Measurements from ENCODE around the gene DHRS7B. TPM values are rescaled to one million over a fixed set of nuclear protein-coding genes. Genes with fewer than 3 reads are reported as not detected.
A peak's percentile ranks its signal among the peaks of the same experiment; 100 is the strongest.
"Not testable (repeated sequence)": the region's sequence is repeated elsewhere in the genome, so short reads cannot be mapped to it uniquely, and the experiment has no call there.

The DHRS7B gene
- total RNA-seq, 8 experiments from 2014 or later: 8.3 to 49.4 (median 18.3) TPM

- not testable (repeated sequence) for H3K27ac ChIP-seq; ATAC-seq (replicated peaks in 6 of 8); H3K4me1 ChIP-seq (replicated peaks in 1 of 2); H3K4me3 ChIP-seq
- WGBS, 10 experiments: 67 to 96% (median 89%) methylated on average over 1 to 7 of the region's 12 CpGs; no CpG with 5 or more reads in 3 of the 10 experiments
- in situ Hi-C loops (cut with MboI; ENCODE audit: low pct_unique_long_range_greater_than_20kb in 2 of 9, low sequenced_read_pairs in 9 of 9, unreplicated experiment in 9 of 9): loop anchor here in 2 of 9 experiments (25.0 kb wide), 2 partner anchors 95 to 370 kb away; no protein-coding TSS in a partner anchor
Measured at GRCh38 chr17:21142065-21142464, 15.3 kb downstream of the DHRS7B start.

GRCh38 chr17:21143695-21144094 lies 16.9 kb downstream of the DHRS7B start:
- Histone ChIP-seq H3K4me3 (no peak overlapping the region), H3K27ac (no peak overlapping the region), H3K4me1 (replicated peaks in 1 of 2) (peaks cover 0 to 3% of the 10 kb centered on the region in 2 donors)
- in situ Hi-C loops (cut with MboI; ENCODE audit: low pct_unique_long_range_greater_than_20kb in 2 of 9, low sequenced_read_pairs in 9 of 9, unreplicated experiment in 9 of 9): loop anchor here in 2 of 9 experiments (25.0 kb wide), 2 partner anchors 94 to 369 kb away; no protein-coding TSS in a partner anchor
- WGBS, 10 experiments: 60 to 89% (median 81%) methylated on average over 1 to 3 of the region's 3 CpGs; no CpG with 5 or more reads in 3 of the 10 experiments
- peak in 1 of 8 experiments; percentile 14 for ATAC-seq (replicated peaks in 6 of 8)

GRCh38 chr17:21144299-21144698 lies 17.5 kb downstream of the DHRS7B start:
- WGBS, 10 experiments: 40 to 100% (median 83%) methylated on average over 1 to 3 of the region's 3 CpGs; no CpG with 5 or more reads in 5 of the 10 experiments
- peak in 3 of 8 experiments; percentile 17 to 91 (median 77) for ATAC-seq (replicated peaks in 6 of 8)
- not testable (repeated sequence) for H3K27ac ChIP-seq; H3K4me3 ChIP-seq; H3K4me1 ChIP-seq (replicated peaks in 1 of 2)
- in situ Hi-C loops (cut with MboI; ENCODE audit: low pct_unique_long_range_greater_than_20kb in 2 of 9, low sequenced_read_pairs in 9 of 9, unreplicated experiment in 9 of 9): loop anchor here in 2 of 9 experiments (25.0 kb wide), 2 partner anchors 93 to 368 kb away; no protein-coding TSS in a partner anchor

GRCh38 chr17:21146362-21147015 lies 19.7 kb downstream of the DHRS7B start:
- in situ Hi-C loops (cut with MboI; ENCODE audit: low pct_unique_long_range_greater_than_20kb in 2 of 9, low sequenced_read_pairs in 9 of 9, unreplicated experiment in 9 of 9): loop anchor here in 2 of 9 experiments (25.0 kb wide), 2 partner anchors 91 to 366 kb away; no protein-coding TSS in a partner anchor
- Histone ChIP-seq H3K4me1 (replicated peaks in 1 of 2) (no peaks in the 10 kb centered on the region), H3K27ac (no peak overlapping the region), H3K4me3 (no peak overlapping the region)
- ATAC-seq (replicated peaks in 6 of 8): no peak
- 42 to 100% (median 92%) methylated on average over 2 to 3 of the region's 3 CpGs; no CpG with 5 or more reads in 1 of the 10 experiments for WGBS, 10 experiments

GRCh38 chr17:21149621-21150020 lies 22.9 kb downstream of the DHRS7B start:
- Histone ChIP-seq H3K27ac (no peak overlapping the region), H3K4me1 (replicated peaks in 1 of 2) (no peaks in the 10 kb centered on the region), H3K4me3 (no peak overlapping the region)
- in situ Hi-C loops (cut with MboI; ENCODE audit: low pct_unique_long_range_greater_than_20kb in 2 of 9, low sequenced_read_pairs in 9 of 9, unreplicated experiment in 9 of 9): loop anchor here in 2 of 9 experiments (25.0 kb wide), 2 partner anchors 88 to 363 kb away; no protein-coding TSS in a partner anchor
- 69 to 100% (median 90%) methylated on average over 1 of the region's 1 CpG; no CpG with 5 or more reads in 1 of the 10 experiments for WGBS, 10 experiments
- ATAC-seq (replicated peaks in 6 of 8): no peak

- WGBS, 10 experiments: 88 to 100% (median 92%) methylated on average over 1 of the region's 1 CpG; no CpG with 5 or more reads in 3 of the 10 experiments
- in situ Hi-C loops (cut with MboI; ENCODE audit: low pct_unique_long_range_greater_than_20kb in 2 of 9, low sequenced_read_pairs in 9 of 9, unreplicated experiment in 9 of 9): no loop called here
- H3K4me3 ChIP-seq: no peak overlapping the region
- H3K27ac ChIP-seq: no peak overlapping the region
- H3K4me1 ChIP-seq (replicated peaks in 1 of 2): no peaks in the 10 kb centered on the region
- ATAC-seq (replicated peaks in 6 of 8): no peak
Measured at GRCh38 chr17:21152731-21153130, 26.0 kb downstream of the DHRS7B start.

GRCh38 chr17:21157586-21158370 lies 31.0 kb downstream of the DHRS7B start:
- 43 to 100% (median 100%) methylated on average over 1 of the region's 1 CpG; no CpG with 5 or more reads in 2 of the 10 experiments for WGBS, 10 experiments
- H3K4me1 ChIP-seq (replicated peaks in 1 of 2): peaks cover 0 to 2% of the 10 kb centered on the region in 2 donors
- no peak overlapping the region for H3K27ac ChIP-seq
- H3K4me3 ChIP-seq: no peak overlapping the region
- in situ Hi-C loops (cut with MboI; ENCODE audit: low pct_unique_long_range_greater_than_20kb in 2 of 9, low sequenced_read_pairs in 9 of 9, unreplicated experiment in 9 of 9): no loop called here
- no peak for ATAC-seq (replicated peaks in 6 of 8)

- in situ Hi-C loops (cut with MboI; ENCODE audit: low pct_unique_long_range_greater_than_20kb in 2 of 9, low sequenced_read_pairs in 9 of 9, unreplicated experiment in 9 of 9): no loop called here
- Histone ChIP-seq H3K27ac (no peak overlapping the region), H3K4me3 (no peak overlapping the region), H3K4me1 (replicated peaks in 1 of 2) (peaks cover 0 to 5% of the 10 kb centered on the region in 2 donors)
- no peak for ATAC-seq (replicated peaks in 6 of 8)
Measured at GRCh38 chr17:21160401-21160800, 33.6 kb downstream of the DHRS7B start.

GRCh38 chr17:21161498-21162393 lies 35.0 kb downstream of the DHRS7B start:
- peak in 3 of 8 experiments; percentile 52 to 87 (median 78) for ATAC-seq (replicated peaks in 6 of 8)
- Histone ChIP-seq H3K27ac (no peak overlapping the region), H3K4me3 (no peak overlapping the region), H3K4me1 (replicated peaks in 1 of 2) (peaks cover 0 to 5% of the 10 kb centered on the region in 2 donors)
- WGBS, 10 experiments: 9 to 84% (median 72%) methylated on average over 1 to 7 of the region's 7 CpGs; no CpG with 5 or more reads in 1 of the 10 experiments
- in situ Hi-C loops (cut with MboI; ENCODE audit: low pct_unique_long_range_greater_than_20kb in 2 of 9, low sequenced_read_pairs in 9 of 9, unreplicated experiment in 9 of 9): no loop called here

GRCh38 chr17:21162394-21162775 lies 35.6 kb downstream of the DHRS7B start:
- Histone ChIP-seq H3K4me3 (no peak overlapping the region), H3K4me1 (replicated peaks in 1 of 2) (peaks cover 0 to 5% of the 10 kb centered on the region in 2 donors), H3K27ac (no peak overlapping the region)
- in situ Hi-C loops (cut with MboI; ENCODE audit: low pct_unique_long_range_greater_than_20kb in 2 of 9, low sequenced_read_pairs in 9 of 9, unreplicated experiment in 9 of 9): no loop called here
- no peak for ATAC-seq (replicated peaks in 6 of 8)
- 29 to 86% (median 55%) methylated on average over 1 to 2 of the region's 2 CpGs; no CpG with 5 or more reads in 4 of the 10 experiments for WGBS, 10 experiments

- ATAC-seq (replicated peaks in 6 of 8): no peak
- WGBS, 10 experiments: 60 to 96% (median 82%) methylated on average over 1 to 6 of the region's 6 CpGs; no CpG with 5 or more reads in 3 of the 10 experiments
- H3K27ac ChIP-seq: no peak overlapping the region
- H3K4me3 ChIP-seq: no peak overlapping the region
- peaks cover 0 to 5% of the 10 kb centered on the region in 2 donors for H3K4me1 ChIP-seq (replicated peaks in 1 of 2)
- in situ Hi-C loops (cut with MboI; ENCODE audit: low pct_unique_long_range_greater_than_20kb in 2 of 9, low sequenced_read_pairs in 9 of 9, unreplicated experiment in 9 of 9): no loop called here
Measured at GRCh38 chr17:21163101-21163500, 36.3 kb downstream of the DHRS7B start.

GRCh38 chr17:21164216-21164615 lies 37.5 kb downstream of the DHRS7B start:
- peaks cover 0 to 5% of the 10 kb centered on the region in 2 donors for H3K4me1 ChIP-seq (replicated peaks in 1 of 2)
- WGBS, 10 experiments: 84 to 100% (median 95%) methylated on average over 1 to 6 of the region's 6 CpGs; no CpG with 5 or more reads in 2 of the 10 experiments
- ATAC-seq (replicated peaks in 6 of 8): no peak
- no peak overlapping the region for H3K27ac ChIP-seq
- no peak overlapping the region for H3K4me3 ChIP-seq
- in situ Hi-C loops (cut with MboI; ENCODE audit: low pct_unique_long_range_greater_than_20kb in 2 of 9, low sequenced_read_pairs in 9 of 9, unreplicated experiment in 9 of 9): no loop called here

Data from motor neuron (in vitro differentiated cells).